GM19372 (cell line): ENCODE data around the gene C6orf132.
"Not testable (repeated sequence)": the region's sequence is repeated elsewhere in the genome, so short reads cannot be mapped to it uniquely, and the experiment has no call there.

Experiments
- ATAC-seq: cut with Tn5 transposase; IDR thresholded peaks from one replicate; pipeline ENCODE4 v1.9.1; 2021; ENCODE audit warnings: mild to moderate bottlenecking, low read depth, moderate library complexity; ENCODE audit not compliant: unreplicated experiment

The C6orf132 gene

GRCh38 chr6:42142118-42142835 lies at the start of gene C6orf132:
Gene C6orf132 (minus strand): TSS chr6:42142620. CDS start chr6:42142444, 176 bp downstream.
- ATAC-seq: no peak

- no peak for ATAC-seq
These were observed 48.2 kb upstream of the C6orf132 start for GRCh38 chr6:42190554-42191183.

- ATAC-seq: no peak
These were observed 46.0 kb upstream of the C6orf132 start for GRCh38 chr6:42188406-42188805.

- ATAC-seq: no peak
These were observed 43.2 kb upstream of the C6orf132 start for GRCh38 chr6:42185597-42185996.

- no peak for ATAC-seq
These were observed 42.1 kb upstream of the C6orf132 start for GRCh38 chr6:42184475-42184874.

GRCh38 chr6:42182101-42182500 lies 39.7 kb upstream of the C6orf132 start:
- no peak for ATAC-seq

GRCh38 chr6:42179945-42180313 lies 37.5 kb upstream of the C6orf132 start:
- no peak for ATAC-seq

- ATAC-seq: no peak
These were observed 37.0 kb upstream of the C6orf132 start for GRCh38 chr6:42179261-42179944.

GRCh38 chr6:42177514-42178364 lies 35.3 kb upstream of the C6orf132 start:
- ATAC-seq: no peak

- no peak for ATAC-seq
These were observed 34.6 kb upstream of the C6orf132 start for GRCh38 chr6:42176981-42177380.

- ATAC-seq: no peak
These were observed 33.4 kb upstream of the C6orf132 start for GRCh38 chr6:42175860-42176259.

GRCh38 chr6:42173101-42173500 lies 30.7 kb upstream of the C6orf132 start, which contains the start of gene GUCA1A:
Gene GUCA1A (plus strand): TSS chr6:42173364. CDS start chr6:42173614, 250 bp downstream.
- ATAC-seq: no peak

GRCh38 chr6:42171813-42172581 lies 29.6 kb upstream of the C6orf132 start:
- no peak for ATAC-seq

GRCh38 chr6:42169780-42170179 lies 27.4 kb upstream of the C6orf132 start:
- not testable (repeated sequence) for ATAC-seq

GRCh38 chr6:42168650-42169049 lies 26.2 kb upstream of the C6orf132 start:
- ATAC-seq: no peak

GRCh38 chr6:42166444-42167141 lies 24.2 kb upstream of the C6orf132 start:
- no peak for ATAC-seq

GRCh38 chr6:42165016-42165415 lies 22.6 kb upstream of the C6orf132 start:
- no peak for ATAC-seq

- ATAC-seq: no peak
These were observed 21.6 kb upstream of the C6orf132 start for GRCh38 chr6:42163981-42164380.

GRCh38 chr6:42162812-42163211 lies 20.4 kb upstream of the C6orf132 start:
- no peak for ATAC-seq
